ENCODE measurements around the gene CCDC30. TPM values are rescaled to one million over a fixed set of nuclear protein-coding genes. Genes with fewer than 3 reads are reported as not detected.

CCDC30 gene
- total RNA-seq: 0.43 and 0.66 TPM in 2 replicates

DNA sequence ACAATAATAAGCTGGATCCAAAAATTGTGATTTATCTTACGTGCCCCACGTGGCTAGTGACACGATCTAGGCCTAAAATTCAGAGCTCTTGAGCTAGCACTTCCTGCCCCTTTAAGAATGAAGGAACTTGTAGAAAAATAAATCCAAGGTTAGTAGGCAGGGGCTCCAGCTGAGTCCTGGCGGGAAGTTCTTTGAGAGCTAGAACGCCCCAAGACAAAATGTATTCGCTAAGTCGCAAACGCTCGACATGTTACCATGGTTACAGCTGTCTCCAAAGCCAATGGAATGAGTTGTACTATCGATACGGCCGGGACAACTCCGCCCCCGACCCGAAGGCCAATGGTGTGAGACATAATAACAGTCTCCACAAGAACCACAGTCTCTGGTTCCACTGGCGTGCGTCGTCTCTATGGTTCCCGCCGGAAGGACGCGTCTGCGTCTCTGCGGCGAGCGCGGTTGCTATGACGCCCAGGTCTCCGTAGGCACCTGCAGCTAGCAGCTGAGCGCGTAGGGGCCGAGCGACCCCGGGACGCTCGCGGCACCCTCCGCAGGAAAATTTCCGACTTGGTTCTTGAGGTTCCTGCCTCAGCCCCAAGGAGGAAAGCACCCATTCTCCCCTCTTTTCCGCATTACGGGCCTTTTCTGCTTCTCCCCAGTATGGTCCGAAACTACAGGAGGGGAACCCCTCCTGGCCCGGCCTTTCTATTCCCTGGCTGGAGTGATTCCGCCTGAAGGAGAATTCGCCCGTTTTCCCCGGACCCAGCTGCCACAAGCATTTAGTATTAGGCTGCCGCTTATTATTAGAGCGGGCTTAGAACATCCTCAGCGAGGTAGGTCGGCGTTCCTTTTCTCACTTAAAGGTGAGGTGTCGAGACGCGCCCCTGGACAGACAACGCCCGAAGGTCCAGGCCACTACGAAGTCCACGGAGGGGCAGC is at the start of gene CCDC30:
Gene CCDC30, plus strand, starts transcription at position 459 of the 936 bp plus-strand sequence. CDS start 17,266 bp downstream, outside the sequence.

DNA sequence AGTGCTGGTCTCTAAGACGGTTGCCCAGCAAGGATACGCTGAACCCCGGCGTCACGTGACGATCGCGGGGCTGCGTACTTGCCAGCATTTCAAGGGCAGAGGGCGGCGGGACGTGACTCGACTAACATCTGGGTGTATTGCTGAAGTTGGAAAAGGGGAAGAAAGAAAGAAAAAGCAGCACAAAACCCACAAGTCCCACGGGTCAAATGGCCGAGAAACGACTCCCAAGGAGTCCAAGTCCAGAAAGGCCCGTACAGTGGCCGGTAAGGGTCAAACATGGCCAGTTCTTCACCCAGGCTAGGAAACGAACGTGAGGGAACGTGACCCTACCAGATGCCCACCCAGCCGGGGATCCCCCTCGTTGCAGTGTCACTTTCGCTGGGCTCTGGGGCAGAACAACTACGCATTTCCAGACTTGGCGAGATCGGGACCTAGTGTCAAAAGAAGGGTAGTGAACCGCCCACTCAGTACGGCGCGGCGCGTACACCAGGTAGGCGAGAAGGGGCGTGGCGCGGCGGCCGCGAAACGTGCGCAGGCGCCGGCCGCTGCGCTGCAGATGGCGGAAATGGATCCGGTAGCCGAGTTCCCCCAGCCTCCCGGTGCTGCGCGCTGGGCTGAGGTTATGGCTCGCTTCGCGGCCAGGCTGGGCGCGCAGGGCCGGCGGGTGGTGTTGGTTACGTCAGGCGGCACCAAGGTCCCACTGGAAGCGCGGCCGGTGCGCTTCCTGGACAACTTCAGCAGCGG is 6.9 kb upstream of the CCDC30 start, which contains the start of the genes PPCS and ZMYND12:
Gene PPCS, plus strand, starts transcription at position 534 of the 744 bp plus-strand sequence. Its CDS starts 23 bp downstream, at position 557.
Gene ZMYND12, minus strand, starts transcription at position 13 of the 744 bp plus-strand sequence. CDS start 25 bp downstream, outside the sequence.

DNA sequence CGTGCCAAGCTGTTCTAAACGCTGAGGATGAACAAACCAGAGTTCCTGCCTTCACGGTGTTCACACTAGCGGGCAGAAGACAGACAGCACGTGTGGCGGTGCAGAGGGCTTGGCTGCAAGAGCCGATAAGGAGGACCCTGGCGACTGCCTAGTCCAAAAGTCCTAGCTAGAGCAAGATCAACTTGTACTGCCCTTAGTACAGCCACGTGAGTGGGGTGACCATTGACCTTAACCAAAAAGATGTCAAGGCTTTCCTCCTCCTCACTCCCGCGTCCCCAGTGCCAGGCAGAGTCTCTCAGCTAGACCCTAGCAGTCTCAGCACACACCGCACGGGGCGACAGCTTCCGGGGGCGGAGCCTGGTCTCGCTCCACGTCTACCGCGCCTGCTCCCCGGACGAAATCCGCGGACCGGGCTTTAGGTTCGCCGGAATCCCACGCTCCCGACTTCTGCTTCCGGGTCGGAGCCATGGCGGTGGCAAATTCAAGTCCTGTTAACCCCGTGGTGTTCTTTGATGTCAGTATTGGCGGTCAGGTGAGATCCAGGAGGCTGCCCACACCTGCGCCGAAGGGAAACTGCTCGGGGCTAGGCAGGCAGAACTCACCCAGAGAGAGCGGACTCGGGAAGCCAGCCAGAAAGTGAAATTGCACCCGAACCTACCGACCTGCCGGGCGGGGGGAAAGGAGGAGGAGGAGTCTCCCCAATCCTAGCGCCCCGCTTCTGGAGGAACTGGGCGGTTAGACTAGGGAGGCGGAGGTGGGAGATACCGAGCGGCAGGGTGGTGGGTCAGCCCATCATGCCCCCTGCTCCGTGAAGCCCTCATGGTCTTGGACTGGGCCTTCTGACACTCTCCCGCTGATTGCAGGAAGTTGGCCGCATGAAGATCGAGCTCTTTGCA is 195.1 kb downstream of the CCDC30 start, which contains the start of gene PPIH:
Gene PPIH, plus strand, starts transcription at position 443 of the 896 bp plus-strand sequence. Its CDS starts 24 bp downstream, at position 467.

DNA sequence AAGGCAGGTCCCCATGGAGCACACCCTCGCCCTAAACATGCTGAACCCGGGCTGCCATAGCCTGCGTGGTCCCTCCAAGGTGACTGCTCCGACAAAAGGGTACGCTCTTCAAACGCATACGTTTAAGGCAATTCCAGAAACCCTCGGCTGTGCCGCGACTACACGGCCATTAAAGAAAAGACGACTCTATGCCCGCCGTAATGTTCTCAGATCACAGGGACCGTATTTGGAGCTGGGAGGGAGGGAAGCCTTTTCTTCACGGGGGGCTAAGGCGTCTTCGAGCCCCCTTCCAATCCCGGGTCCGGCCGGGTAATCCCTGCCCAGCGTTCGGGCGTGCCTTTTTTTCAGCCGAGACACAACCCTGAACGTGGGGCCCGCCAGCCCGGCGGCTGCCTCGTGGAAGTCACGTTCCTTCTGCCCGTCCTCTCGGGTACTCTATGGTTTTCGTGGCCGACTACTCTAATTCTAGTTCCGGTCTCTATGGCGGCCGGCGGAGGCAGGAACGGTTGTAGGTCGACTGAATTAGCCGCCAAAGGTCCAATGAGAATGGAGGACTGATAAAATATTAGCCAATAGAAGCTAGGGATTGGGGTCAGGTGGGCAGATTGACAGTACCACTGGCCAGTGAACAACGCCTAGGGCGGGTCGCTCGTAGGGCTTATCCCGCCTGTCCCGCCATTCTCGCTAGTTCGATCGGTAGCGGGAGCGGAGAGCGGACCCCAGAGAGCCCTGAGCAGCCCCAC is 218.8 kb downstream of the CCDC30 start, which contains the start of gene YBX1:
Gene YBX1, plus strand, starts transcription at position 678 of the 743 bp plus-strand sequence. CDS start 148 bp downstream, outside the sequence.

Small RNAs within 50 kb of the gene (small RNA-seq; reads per million reads assigned to genes)
- gene RNU6-536P (ENCODE audit: low replicate concordance): not detected
- gene TMSB4XP1 (ENCODE audit: low replicate concordance): not detected

Other genes starting within 250 kb of the CCDC30 start
- 24.5 and 38.4 TPM in 2 replicates for gene FOXJ3, start 128.1 kb upstream of the CCDC30 start, total RNA-seq
- gene RIMKLA, start 82.5 kb upstream of the CCDC30 start, total RNA-seq: under 0.01 TPM in 1 of 2 replicates, not detected in the other
- 0.14 and 0.66 TPM in 2 replicates for gene ZMYND12, start 7.3 kb upstream of the CCDC30 start, total RNA-seq
- 34.1 and 50.7 TPM in 2 replicates for gene PPCS, start 6.7 kb upstream of the CCDC30 start, total RNA-seq
- 10.5 and 26.5 TPM in 2 replicates for gene PPIH, start 195.1 kb downstream of the CCDC30 start, total RNA-seq
- 547 and 612 TPM in 2 replicates for gene YBX1, start 219.1 kb downstream of the CCDC30 start, total RNA-seq

Measured in placental pericyte (primary cell).